ENCODE measurements around the gene TCTN1.

The TCTN1 gene

DNA sequence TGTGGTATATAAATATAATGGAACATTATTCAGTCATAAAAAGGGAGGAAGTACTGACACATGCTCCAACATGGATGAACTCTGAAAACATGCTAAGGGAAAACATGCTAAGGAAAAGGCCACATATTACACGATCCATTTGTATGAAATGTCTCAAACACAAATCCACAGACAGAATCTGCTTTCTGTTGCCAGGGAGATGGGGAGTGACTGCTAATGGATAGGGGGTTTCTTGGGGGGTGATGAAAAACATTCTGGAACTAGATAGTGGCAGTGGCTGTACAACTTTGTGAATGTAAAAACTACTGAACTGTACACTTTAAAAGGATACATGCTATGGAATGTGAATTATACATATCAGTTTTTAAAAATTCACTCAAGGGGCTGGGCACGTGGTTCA, 37.4 kb upstream of the TCTN1 start:
- TF ChIP-seq, protein P1, sequence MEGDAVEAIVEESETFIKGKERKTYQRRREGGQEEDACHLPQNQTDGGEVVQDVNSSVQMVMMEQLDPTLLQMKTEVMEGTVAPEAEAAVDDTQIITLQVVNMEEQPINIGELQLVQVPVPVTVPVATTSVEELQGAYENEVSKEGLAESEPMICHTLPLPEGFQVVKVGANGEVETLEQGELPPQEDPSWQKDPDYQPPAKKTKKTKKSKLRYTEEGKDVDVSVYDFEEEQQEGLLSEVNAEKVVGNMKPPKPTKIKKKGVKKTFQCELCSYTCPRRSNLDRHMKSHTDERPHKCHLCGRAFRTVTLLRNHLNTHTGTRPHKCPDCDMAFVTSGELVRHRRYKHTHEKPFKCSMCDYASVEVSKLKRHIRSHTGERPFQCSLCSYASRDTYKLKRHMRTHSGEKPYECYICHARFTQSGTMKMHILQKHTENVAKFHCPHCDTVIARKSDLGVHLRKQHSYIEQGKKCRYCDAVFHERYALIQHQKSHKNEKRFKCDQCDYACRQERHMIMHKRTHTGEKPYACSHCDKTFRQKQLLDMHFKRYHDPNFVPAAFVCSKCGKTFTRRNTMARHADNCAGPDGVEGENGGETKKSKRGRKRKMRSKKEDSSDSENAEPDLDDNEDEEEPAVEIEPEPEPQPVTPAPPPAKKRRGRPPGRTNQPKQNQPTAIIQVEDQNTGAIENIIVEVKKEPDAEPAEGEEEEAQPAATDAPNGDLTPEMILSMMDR (IDR thresholded peaks at IDR 0.05), result no peak

DNA sequence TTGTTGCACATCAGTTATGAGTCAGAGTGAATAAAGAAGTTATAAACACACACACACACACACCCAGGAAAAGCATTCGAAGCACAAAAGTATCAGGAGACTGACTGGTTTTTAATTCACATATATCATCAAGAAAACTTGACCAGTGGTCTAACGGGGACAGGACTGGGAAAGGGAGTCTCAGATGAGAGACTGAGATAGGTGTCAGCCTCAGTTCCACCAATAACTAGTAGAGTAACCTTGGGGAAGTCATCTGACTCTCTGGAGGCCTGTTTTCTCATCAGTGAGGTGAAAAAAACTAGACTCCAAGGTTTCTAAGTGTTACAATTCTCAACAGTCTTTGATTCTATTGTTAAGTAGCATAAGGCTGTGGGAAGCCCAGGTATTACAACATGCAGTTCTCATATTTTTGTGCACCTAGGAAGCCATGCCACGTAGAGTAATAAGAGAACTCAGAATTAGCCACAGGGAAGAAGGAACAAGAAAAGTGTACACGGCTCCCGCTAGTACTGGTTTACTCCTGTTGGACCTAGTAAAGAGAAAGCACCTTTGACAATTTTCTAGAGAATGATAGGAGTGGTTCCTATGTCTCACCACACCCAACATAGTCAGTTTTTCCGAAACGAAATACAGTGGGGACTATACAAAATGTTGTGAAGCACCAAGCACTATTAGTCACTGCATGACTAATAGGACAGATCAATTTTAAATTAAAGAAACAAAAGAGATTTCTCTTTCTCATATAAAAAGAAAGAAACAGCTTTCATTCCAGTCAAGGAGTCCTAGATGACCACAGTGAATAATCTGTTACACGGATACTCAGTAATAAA, 35.9 kb upstream of the TCTN1 start:
- TF ChIP-seq, protein P1 (IDR thresholded peaks at IDR 0.05), result no peak

DNA sequence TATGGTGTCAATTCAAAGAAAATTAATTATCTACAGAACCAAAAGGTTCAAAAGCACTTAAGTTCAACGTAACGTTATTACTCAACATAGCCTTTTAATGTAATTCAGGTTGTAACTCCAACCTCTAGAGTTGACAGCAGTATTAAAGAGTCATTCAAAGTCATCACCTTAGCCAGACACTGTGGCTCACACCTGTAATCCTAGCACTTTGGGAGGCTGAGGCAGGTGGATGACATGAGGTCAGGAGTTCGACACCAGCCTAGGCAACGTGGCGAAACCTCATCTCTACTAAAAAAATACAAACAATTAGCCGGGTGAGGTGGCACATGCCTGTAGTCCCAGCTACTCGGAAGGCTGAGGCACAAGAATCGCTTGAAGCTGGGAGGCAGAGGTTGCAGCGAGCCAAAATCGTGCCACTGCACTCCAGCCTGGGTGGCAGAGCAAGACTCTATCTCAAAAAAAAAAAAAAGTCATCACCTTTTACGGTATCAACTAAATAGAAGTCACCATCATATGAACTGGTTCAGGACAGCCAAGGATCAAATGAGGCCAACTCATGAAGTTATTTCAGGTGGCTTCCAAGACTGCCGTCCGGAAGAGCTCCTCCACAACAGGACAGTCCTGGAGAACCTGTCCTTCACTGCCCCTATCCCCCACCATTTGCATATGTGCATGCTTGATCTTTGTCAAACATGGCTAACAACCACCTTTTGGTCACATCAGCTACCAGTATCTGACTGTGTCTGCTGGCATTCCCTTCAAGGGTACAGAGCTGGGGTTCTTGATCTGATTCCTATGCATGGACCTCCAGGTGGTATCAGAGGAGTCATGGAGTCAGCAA, 35.0 kb upstream of the TCTN1 start:
- TF ChIP-seq, protein P1 (IDR thresholded peaks at IDR 0.05), result no peak

DNA sequence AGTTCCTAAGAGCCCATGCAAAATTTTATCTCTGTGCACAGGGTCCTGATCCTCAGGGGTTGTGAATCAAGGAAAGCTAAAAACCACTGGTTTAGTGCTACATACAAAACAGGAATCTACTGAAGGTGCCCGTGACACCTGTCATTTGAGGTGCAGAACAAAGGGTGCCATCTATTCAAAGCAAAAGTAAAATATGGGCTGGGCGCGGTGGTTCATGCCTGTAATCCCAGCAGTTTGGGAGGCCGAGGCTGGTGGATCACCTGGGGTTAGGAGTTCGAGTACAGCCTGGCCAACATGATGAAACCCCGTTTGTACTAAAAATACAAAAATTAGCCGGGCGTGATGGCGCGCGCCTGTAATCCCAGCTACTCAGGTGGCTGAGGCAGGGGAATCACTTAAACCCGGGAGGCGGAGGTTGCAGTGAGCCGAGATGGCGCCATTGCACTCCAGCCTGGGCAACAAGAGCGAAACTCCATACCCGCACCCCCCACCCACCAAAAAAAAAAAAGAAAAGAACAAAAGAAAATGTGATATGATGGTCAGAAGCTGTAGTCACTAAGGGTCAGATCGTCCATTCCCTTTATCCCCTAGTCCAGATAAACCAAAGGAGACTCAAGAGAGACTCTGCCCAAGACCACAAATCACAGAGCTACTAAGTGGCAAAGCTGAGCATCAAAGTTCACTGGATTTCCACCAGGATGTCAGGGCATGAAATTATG, 34.2 kb upstream of the TCTN1 start:
- TF ChIP-seq, protein P1 (IDR thresholded peaks at IDR 0.05), result no peak

DNA sequence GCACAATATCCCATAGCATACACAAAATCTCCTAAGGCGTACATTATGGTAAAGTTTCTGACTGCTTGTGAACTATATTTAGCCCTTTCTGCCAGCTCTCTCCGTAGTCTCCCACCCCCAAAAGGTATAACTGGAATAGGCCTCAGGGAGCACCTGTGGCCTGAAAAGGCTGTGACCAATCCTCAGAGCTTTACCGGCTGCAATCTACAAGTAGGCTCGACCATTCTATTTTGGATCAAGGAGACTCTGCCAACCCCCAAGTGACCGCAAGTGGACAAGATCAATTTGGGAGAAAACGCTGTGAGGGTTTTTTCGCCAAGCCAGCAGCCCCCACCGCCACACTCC, 32.0 kb upstream of the TCTN1 start:
- TF ChIP-seq, protein P1 (IDR thresholded peaks at IDR 0.05), result no peak

DNA sequence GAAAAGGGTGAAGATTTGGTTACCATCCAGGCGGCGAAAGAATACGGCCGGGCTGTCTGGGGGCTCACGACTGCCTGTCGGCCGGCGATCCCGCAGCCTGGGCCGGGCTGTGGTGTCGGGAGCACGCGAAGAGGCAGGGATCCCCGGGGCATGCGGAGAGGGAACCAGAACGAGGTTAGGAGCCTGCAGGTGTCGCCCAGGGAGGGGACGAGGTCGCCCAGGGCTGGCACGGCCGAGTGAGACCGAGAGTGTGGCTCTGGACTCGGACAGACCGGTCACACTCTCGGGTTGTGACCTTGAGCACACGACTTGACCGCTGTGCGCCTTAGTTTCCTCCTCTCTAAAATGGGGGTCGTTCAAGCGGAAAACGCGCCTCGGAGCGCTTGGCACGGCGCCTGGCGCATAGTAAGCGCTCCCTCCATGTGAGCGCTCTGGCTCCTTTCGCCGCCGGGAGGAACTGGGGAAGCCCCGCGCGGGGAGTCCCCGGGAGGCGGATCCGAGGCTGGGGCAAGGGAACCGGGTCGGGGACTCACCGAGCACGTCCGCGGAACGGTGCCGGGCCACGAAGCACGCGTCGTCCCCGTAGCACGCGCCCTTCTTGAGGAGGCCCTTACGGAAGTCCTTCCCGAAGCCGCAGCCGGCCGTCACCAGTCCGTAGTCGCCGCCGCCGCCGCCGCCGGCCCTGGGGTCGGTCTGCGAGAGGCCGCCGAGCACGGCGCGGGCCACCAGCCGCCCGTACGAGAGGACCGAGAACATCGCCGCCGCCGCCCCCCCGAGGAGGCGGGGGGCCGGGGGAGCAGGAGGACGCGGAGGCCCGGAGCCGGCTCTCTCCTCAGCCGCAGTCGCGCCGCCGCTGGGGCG, 31.4 kb upstream of the TCTN1 start:
- TF ChIP-seq, protein P1 (IDR thresholded peaks at IDR 0.05), result no peak

Data from LNCAP (cell line).